Astrocyte of the spinal cord (primary cell): ENCODE results near the gene PXK.
A peak's percentile ranks its signal among the peaks of the same experiment; 100 is the strongest.

Source experiments
- DNase-seq: peaks from one replicate; pipeline ENCODE4 v3.0.0; 2011; ENCODE audit warnings: low read depth, low spot score
- H3K4me3 ChIP-seq: 2 replicates; pipeline ENCODE4 v1.5.1; 2011; ENCODE audit warnings: low read depth, mild to moderate bottlenecking, low read length, moderate library complexity
- in situ Hi-C: cut with HindIII; loops from 2 replicates; pipeline ENCODE4 v1.10.0; 2017; ENCODE audit warnings: low sequenced_read_pairs
- TF ChIP-seq, protein P1 (sequence below): IDR thresholded peaks from 2 replicates; pipeline ENCODE4 v1.5.1; 2012; ENCODE audit warnings: low read depth, mild to moderate bottlenecking, low read length, inconsistent platforms

Gene PXK

DNA sequence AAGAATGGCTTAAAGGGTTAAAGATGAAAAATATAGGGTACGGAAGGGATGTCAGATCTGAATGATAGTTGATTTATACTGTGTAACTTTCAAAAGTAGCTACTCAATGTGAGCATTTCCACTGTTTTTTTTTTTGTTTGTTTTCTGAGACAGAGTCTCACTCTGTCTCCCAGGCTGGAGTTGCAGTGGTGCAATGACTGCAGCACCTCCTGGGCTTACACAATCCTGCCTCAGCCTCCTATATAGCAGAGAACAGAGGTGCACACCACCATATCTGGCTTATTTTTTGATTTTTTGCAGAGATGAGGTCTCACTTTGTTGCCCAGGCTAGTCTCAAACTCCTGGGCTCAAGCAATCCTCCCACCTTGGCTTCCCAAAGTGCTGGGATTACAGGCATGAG is 9.9 kb upstream of the PXK start:
- TF ChIP-seq, protein P1, sequence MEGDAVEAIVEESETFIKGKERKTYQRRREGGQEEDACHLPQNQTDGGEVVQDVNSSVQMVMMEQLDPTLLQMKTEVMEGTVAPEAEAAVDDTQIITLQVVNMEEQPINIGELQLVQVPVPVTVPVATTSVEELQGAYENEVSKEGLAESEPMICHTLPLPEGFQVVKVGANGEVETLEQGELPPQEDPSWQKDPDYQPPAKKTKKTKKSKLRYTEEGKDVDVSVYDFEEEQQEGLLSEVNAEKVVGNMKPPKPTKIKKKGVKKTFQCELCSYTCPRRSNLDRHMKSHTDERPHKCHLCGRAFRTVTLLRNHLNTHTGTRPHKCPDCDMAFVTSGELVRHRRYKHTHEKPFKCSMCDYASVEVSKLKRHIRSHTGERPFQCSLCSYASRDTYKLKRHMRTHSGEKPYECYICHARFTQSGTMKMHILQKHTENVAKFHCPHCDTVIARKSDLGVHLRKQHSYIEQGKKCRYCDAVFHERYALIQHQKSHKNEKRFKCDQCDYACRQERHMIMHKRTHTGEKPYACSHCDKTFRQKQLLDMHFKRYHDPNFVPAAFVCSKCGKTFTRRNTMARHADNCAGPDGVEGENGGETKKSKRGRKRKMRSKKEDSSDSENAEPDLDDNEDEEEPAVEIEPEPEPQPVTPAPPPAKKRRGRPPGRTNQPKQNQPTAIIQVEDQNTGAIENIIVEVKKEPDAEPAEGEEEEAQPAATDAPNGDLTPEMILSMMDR: no peak
- DNase-seq: no peak
- in situ Hi-C loops: no loop called here
- no peak overlapping the region for H3K4me3 ChIP-seq

DNA sequence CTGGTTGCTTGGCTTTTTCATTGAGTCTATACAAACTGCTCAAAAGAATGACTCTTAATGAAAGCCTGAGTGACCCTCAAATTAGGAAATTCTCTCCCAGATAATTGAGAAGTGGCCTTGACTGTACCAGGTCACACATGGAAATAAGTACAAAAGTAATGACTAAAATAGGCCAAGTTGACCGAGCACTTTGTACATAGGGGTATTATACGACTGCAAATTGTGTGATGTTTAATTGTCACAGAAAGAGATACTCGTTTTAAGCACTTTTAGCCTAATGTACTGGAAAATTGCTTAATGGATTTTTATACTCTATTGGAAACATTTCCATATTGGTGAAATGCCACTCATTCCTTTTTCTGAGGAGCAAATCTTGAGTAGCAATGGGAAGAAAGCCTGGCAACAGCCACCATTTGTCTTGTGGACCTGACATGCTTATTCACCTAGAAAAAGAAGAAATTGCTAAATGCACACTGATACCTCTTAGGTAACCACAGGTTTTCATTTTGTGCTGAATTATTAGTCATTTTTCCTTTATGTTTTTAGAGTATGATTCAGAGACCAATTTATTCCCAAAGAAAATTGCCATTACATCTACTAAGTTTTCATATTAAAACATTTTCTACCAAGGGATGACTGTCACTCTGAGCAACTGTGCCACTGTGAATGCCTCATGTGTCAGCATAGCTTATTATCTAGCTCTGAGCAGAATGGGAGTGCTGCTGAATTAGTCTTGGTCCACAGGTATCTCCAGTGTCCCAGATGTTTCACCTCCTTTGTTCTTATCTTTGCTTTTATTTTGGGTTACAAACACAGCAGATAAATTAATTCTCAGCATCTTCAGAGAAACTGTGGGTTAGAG is 8.9 kb upstream of the PXK start:
- no peak overlapping the region for H3K4me3 ChIP-seq
- TF ChIP-seq, protein P1: no peak
- in situ Hi-C loops: no loop called here
- DNase-seq: no peak

DNA sequence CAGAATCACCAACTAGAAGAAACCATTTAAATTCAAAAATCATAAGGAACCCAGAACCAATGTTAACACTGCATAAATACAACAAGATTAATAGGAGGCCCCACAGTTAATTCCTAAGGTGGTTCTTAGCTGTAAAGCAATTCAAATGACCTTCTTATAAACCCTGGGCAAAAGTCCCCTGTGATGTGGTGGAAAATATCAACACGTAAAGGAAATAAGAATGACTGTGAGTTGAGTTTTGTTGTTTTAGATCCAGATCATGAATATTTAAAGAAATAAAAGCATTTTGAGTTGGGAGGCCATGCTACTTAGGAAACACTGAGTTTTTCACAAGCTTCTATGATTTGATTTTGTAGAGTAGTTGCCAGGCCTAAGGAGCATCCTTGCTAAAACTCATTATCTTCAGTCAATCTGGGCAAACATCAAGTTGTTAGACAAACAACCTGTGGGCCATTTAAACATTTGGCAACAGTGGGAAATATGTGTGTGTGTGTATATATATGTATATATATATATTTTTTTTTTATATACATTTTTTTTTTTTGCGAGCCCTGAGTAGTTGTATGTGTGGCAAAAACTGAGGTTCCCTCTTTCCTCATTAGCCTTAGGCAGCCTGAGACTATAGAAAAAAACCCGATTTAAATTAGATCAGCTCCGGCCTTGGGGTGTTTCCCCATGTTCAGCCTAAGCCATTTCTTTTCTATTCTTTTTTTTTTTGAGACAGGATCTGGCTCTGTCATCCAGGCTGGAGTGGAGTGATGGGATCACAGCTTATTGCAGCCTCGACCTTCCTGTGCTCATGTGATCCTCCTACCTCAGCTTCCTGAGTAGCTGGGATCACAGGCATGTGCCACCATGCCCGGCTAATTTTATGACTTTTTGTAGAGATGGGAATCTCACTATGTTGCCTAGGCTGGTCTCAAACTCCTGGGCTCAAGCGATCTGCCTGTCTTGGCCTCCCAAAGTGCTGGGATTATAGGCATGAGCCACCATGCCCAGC is 8.0 kb upstream of the PXK start:
- TF ChIP-seq, protein P1: no peak
- no peak overlapping the region for H3K4me3 ChIP-seq
- in situ Hi-C loops: no loop called here
- peak; percentile 37 for DNase-seq

DNA sequence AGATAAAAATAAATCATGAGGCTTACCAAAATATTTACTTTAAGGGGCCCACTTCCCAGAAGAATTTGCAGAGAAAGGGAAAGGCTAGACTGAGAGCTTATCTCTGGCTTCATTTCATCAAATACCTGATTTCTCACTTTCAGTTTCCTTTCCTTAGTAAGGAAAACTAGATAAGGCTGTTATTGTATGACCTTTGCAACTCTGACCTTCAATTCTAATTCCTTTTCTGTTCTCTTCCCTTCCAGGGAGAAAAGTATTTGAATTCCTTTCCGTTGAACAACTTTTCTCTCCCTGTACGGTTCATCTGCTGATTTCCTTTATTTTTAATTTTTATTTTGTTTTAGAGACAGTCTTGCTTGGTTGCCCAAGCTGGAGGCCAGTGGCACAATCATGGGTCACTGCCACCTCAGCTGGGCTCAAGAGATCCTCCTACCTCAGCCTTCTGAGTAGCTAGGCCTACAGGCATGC is 7.1 kb upstream of the PXK start:
- no peak for DNase-seq
- H3K4me3 ChIP-seq: no peak overlapping the region
- in situ Hi-C loops: no loop called here
- TF ChIP-seq, protein P1: no peak

DNA sequence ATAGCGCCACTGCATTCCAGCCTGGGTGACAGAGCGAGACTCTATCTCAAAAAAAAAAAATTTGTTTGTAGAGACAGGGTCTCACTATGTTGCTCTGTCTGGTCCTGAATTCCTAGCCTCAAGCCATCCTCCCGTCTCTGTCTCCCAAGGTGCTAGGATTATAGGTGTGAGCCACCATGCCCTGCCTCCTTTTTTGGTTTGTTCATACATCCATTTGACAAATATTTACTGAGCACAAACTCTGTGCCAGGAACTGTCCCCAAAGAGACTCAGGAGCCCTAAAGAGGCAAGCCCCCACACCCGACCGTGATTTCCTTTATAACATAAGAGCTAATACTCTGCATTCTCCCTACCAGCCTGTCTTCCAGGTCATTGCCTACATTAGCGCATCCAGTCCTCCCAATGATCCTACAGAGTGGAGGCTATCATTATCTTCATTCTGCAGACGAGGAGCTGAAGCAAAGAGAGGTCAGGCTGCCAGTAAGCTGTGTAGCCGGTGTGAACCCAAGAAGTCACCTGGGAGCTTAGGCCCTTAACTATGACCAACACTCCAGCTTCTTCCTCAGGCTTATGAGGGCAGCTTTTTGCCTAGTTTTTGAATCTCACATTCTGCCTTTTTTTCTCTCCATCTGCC is 6.3 kb upstream of the PXK start:
- TF ChIP-seq, protein P1: no peak
- H3K4me3 ChIP-seq: no peak overlapping the region
- in situ Hi-C loops: no loop called here
- no peak for DNase-seq

DNA sequence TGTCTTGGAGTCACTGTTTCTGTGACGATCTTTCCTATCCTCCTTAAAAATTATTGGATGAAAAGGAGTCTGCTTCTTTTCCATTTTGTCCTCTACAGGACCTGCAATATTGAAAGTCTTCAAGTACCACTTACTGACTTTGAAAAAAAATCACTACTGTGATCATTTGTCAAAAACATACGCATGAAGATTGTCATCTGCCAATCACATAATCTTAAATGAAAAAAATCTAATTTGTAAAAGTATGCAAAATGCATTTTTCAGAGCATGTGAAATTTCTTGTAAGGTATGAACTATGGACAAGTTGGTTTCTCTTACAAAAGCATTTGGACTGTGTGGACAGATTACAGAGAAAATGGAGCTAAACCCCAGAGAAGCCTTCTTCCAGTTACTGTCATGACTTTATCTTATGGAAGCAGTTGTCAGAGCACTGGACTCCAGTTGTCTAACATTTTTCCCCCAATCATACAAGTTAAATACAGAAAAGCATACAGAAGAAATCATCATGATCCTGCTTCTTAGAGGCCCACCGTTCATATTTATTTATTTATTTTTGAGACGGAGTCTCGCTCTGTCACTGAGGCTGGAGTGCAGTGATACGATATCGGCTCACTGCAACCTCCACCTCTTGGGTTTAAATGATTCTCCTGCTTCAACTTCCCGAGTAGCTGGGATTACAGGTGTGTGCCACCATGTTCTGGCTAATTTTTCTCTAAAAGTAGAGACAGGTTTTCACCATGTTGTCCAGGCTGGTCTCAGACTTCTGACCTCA is 3.4 kb upstream of the PXK start:
- in situ Hi-C loops: no loop called here
- TF ChIP-seq, protein P1: no peak
- no peak overlapping the region for H3K4me3 ChIP-seq
- no peak for DNase-seq
